Inferior parietal cortex (tissue), 1 donor: ENCODE results near the gene CFAP43.

Experiments used
- DNase-seq: peaks from one replicate; pipeline ENCODE4 v3.0.0-alpha.2; 2016; ENCODE audit errors: extremely low spot score

CFAP43 gene

DNA sequence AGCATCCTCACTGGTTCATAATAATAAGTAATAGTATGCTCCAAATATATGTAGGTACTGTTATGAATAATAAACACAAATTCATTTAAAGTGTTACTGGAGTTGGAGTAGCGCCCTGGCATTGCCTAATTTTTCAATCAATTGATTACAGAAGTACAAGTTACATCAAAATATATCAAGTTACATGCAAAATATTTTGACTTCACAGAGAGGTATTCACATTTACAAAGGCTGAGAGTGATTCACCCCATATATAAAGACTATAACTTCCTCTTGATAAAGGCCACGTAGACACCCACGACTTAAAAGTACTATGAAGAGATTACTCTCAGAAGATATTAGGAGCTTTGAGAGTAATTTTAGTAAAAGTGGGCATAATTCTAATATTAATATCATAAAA lies 132.9 kb downstream of the CFAP43 start:
- no peak for DNase-seq

- DNase-seq, result no peak
Measured at GRCh38 chr10:104098358-104098925, 133.7 kb downstream of the CFAP43 start.

DNA sequence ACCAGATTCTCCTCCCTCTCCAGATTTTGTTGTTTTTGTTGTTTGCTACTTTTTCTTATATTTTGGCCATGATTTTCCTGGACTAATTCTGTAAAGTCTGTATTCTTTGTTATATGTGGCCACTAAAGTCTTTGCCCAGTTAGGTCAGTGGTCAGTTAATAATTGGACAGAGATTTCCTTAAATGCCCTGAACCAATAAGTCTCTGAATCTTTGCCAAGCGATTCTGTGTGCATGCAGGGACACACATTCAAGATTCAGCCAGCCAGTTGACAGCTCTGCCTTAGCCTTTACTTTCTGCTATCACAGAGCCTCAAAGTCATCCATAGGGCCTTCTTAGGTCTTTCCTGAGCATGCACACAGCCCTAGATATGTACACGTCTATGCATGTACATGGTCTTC lies 135.5 kb downstream of the CFAP43 start:
- DNase-seq, result no peak

GRCh38 chr10:104092749-104093148 lies 139.4 kb downstream of the CFAP43 start:
- DNase-seq, result no peak

DNA sequence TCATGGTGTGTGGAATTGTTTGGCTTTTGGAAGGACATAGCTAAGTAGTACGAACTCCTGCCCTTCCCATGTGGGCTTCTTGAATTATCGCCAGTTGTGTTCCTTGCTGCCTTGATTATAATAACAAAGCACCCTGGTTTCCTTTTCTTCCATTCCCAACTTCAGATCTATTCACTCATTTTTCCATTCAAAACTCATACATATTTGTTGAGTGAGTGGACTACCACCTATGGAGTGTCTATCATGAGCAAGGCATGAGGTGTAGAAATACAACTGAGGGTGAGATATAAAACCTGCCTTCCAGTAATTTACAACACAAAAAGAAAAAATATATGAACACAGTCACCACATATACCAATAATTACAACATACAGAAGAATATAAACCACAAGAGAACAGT lies 141.6 kb downstream of the CFAP43 start:
- DNase-seq, result no peak

GRCh38 chr10:104089621-104090020 lies 142.5 kb downstream of the CFAP43 start:
- DNase-seq, result no peak

DNA sequence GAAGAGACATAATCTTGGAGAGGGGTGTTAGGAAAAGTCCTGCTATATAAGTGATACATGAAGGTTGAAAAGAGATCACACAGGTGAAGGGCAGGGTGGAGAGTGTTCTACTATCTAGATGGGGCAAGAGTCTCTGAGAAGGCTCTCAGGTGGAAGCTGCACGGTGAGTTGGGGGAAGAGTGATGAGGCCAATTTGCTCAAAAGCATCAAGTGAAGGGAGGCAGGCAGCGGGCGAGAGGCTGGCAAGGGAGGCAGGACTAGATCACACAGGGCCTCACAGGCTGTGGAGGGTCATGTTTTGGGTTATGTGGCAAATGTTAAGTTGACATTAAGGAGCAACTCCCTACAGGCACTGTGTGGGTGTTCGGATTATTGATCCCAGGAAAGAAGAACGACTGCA lies 143.9 kb downstream of the CFAP43 start:
- DNase-seq, result no peak

DNA sequence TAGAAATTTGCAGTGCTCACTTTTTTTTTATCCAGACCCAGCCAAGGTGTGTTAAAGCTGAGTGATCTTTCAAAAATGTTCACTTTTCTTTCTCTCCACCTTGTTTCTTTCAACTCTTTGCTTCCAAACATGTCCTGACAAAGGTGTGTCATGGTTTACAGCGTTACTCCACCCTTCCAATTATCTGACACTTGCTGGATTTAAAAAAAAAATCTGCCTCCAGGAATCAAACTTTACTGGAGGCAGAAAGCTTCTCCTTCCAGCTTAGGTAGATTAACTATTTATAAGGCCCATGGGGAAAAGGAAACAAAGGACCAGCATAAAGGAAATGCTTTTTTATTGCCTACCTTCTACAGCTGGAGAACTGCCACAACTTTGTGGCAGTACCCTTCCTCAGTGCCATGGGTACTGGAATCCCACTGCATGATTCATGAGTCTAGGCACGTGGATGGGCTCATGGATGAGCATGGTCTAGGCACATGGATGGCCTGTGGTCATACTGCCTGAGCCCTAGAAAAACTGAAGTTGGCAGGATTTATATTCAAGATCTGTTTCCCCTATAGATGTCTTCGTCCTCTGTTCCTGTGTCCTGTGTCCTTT lies 146.3 kb downstream of the CFAP43 start, which contains the start of gene COL17A1:
COL17A1 (minus strand) TSS at position 80 of the 600 bp plus-strand sequence. CDS start 5,207 bp downstream, outside the sequence.
- DNase-seq, result no peak

DNA sequence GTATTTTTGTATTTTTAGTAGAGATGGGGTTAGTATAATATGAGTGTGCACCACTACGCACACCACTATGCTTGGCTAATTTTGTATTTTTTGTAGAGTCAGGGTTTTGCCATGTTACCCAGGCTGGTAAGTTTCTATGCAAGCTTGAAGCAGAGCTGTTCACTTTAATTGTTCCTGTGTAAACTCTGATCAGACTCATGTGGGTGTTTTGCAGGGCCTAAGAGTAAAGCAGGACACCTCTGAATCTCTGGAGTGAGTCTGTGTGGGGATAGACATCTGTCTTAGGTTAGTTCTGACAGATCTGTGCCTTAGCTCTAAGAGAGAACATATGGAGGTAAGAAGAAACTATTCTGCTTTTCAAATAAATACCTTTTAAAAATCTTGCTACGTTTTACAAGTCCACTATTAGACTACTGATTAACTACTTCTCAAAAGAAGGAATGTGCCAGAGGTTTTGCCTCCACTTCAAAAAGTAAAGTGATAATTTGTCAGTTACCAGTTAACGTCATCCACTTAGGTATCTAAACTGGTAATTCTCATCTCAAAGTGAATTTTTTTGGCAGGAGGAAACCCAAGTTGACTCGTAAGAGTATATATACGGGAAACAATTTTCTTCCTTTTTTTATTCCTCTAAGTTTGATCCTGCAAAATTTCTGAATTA lies 147.6 kb downstream of the CFAP43 start:
- no peak for DNase-seq

DNA sequence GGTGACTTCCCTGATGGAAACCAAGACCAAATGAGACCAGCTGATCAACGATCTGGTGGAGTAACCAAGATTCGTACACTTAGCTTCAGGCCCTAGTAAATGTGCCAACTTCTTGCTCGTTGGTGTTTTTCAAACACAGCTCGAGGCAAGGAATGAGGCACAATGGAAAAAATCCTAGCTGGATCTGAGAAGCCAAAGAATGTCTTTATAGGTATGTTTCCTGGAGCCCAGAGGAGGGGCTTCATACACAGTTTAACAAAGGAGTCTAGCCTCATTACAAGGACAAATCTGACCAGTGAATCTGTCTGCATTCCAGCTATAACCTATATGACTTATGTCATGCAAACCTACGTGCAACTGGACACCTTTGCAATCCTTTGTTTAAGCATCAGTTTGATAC lies 150.2 kb downstream of the CFAP43 start:
- DNase-seq, result no peak

GRCh38 chr10:104080762-104081161 lies 151.4 kb downstream of the CFAP43 start:
- no peak for DNase-seq
